Stimulated activated naive CD8-positive, alpha-beta T cell treated with anti-CD3 and anti-CD28 coated beads, Interleukin-15, Interleukin-2, amounts not matched to agents 100 U/mL and 50 U/mL, for 24 hours (primary cell): ENCODE results near the gene DSCAML1.

Experiments
- ATAC-seq: fragments of 150-1000 bp; cut with Tn5 transposase; one replicate; pipeline ENCODE4 v1.10.0; 2021
- DNase-seq: peaks from one replicate; pipeline ENCODE4 v3.0.0; 2021

DSCAML1 gene

GRCh38 chr11:117723277-117724024 is 73.6 kb downstream of the DSCAML1 start:
- no peak for DNase-seq

GRCh38 chr11:117722082-117722481 is 74.9 kb downstream of the DSCAML1 start:
- DNase-seq (no peak), ATAC-seq (no peak)

More at GRCh38 chr11:117723277-117724024, 73.6 kb downstream of the DSCAML1 start:
- ATAC-seq, result no peak

- no peak for DNase-seq
- ATAC-seq, result no peak
Measured at GRCh38 chr11:117720061-117720511, 76.9 kb downstream of the DSCAML1 start.

- DNase-seq (no peak), ATAC-seq (no peak)
Measured at GRCh38 chr11:117719480-117719879, 77.5 kb downstream of the DSCAML1 start.

GRCh38 chr11:117717485-117718314 is 79.3 kb downstream of the DSCAML1 start:
- ATAC-seq, result no peak
- no peak for DNase-seq

- ATAC-seq (no peak), DNase-seq (no peak)
Measured at GRCh38 chr11:117716521-117717440, 80.2 kb downstream of the DSCAML1 start.

GRCh38 chr11:117715801-117716200 is 81.2 kb downstream of the DSCAML1 start:
- DNase-seq (no peak), ATAC-seq (no peak)

- DNase-seq (no peak), ATAC-seq (no peak)
Measured at GRCh38 chr11:117713538-117713991, 83.5 kb downstream of the DSCAML1 start.

GRCh38 chr11:117712530-117712929 is 84.5 kb downstream of the DSCAML1 start:
- no peak for DNase-seq
- ATAC-seq, result no peak

- ATAC-seq (no peak), DNase-seq (no peak)
Measured at GRCh38 chr11:117711331-117711730, 85.7 kb downstream of the DSCAML1 start.

- no peak for DNase-seq
- no peak for ATAC-seq
Measured at GRCh38 chr11:117710211-117710610, 86.8 kb downstream of the DSCAML1 start.

GRCh38 chr11:117706322-117706814 is 90.6 kb downstream of the DSCAML1 start:
- no peak for ATAC-seq
- no peak for DNase-seq

GRCh38 chr11:117705866-117706265 is 91.2 kb downstream of the DSCAML1 start:
- DNase-seq (no peak), ATAC-seq (no peak)

- DNase-seq (no peak), ATAC-seq (no peak)
Measured at GRCh38 chr11:117704395-117705100, 92.5 kb downstream of the DSCAML1 start.

GRCh38 chr11:117702946-117703598 is 93.9 kb downstream of the DSCAML1 start:
- no peak for ATAC-seq
- no peak for DNase-seq

- DNase-seq, result no peak
- no peak for ATAC-seq
Measured at GRCh38 chr11:117701781-117702180, 95.2 kb downstream of the DSCAML1 start.

GRCh38 chr11:117700551-117700950 is 96.5 kb downstream of the DSCAML1 start:
- ATAC-seq, result no peak

GRCh38 chr11:117697319-117697718 is 99.7 kb downstream of the DSCAML1 start:
- no peak for DNase-seq
- ATAC-seq, result no peak

More at GRCh38 chr11:117700551-117700950, 96.5 kb downstream of the DSCAML1 start:
- DNase-seq, result no peak

GRCh38 chr11:117696540-117696939 is 100.5 kb downstream of the DSCAML1 start:
- ATAC-seq (no peak), DNase-seq (no peak)

- ATAC-seq (no peak), DNase-seq (no peak)
Measured at GRCh38 chr11:117693344-117693743, 103.7 kb downstream of the DSCAML1 start.

- DNase-seq, result no peak
- ATAC-seq, result no peak
Measured at GRCh38 chr11:117691516-117691915, 105.5 kb downstream of the DSCAML1 start.
